CD4-positive, alpha-beta T cell treated with Interleukin-17A for 1 hour (primary cell): Measurements from ENCODE around the gene ALG14.
"Not testable (repeated sequence)": the region's sequence is repeated elsewhere in the genome, so short reads cannot be mapped to it uniquely, and the experiment has no call there.

Source experiments
- DNase-seq: peaks from one replicate; pipeline ENCODE4 v3.0.0-alpha.2; 2020

Gene ALG14

DNA sequence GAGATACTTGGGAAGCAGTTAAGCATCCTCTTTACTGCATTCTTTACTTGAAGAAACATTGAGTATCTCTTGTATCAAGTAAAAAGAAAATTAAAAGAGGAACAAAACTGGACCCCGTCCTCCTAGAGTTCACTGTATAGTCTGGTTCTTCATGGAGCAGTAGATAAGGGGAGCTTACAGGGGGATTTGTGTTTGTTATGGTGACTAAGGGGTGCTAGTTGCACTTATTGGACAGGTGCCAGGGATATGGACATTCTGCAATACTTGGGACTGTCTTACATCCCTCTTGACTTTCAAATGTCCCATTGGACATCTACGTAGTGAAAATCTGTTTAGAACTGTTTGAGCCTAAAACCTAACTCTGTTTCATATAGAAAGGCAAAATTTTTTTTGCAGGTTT lies 67.2 kb downstream of the ALG14 start:
- no peak for DNase-seq

DNA sequence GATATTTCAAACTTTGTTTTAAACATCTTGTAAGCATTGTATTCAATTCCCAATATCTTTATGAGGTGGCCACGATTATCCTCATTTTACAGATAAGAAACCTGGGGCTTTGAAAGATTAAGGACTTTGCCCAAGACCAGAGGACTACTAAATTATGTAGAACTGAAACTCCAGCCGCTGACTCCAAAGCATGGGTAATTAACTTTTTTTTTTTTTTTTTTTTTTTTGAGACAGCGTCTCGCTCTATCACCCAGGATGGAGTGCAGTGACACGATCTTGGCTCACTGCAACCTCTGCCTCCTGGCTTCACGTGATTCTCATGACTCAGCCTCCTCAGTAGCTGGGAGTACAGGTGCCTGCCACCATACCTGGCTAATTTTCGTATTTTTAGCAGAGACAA lies 68.7 kb downstream of the ALG14 start:
- DNase-seq = no peak

DNA sequence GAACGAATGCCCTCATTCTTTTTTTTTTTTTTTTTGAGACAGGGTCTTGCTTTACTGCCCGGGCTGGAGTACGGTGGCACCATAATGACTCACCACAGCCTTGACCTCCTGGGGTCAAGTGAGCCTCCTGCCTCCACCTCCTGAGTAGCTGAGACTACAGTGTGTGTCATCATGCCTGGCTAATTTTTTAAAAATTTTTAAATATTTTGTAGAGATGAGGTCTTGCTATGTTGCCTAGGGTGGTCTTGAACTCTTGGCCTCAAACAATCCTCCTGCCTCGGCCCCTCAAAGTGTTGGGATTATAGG lies 69.4 kb downstream of the ALG14 start:
- DNase-seq = no peak

DNA sequence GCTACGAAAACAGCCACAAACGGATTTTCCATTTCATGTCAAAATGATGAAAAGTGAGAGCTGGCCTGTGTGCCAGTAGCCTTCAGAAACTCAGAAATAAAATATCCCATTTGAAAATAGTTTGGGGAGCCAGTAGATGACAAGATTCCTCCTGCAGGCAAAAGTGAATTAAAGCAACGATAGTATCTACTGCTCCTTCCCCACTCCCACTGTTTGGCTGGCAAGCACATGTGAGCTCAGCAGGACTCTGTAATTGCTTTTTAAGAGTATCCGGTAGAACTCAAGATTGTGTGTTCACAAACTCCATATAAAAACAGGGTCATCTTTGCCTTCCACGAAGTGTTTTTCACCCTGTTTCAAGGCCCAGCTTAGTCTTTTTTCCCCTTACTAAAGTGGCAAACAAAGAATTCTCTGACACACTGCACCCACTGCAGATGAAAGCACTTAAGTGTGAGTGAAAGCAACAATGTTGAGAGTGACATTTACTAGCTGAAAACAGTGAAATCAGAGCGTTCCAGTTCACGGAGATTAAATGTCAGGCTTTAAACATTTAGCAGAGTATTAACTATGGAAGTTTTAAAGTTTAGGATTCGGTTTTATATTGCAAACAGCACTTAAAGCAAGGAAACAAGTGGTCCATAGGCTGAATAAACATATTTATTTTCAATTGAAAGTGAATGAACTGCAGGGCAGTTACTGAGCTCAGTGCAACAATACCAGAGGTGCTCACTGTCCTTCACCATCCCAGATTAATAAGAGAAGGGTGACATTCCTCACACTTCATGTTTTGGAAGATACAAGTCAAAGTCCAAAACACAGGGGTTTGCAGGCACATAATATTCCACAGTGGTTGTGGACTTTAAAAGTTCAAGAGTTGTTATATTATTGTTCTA lies 70.0 kb downstream of the ALG14 start:
- no peak for DNase-seq

DNA sequence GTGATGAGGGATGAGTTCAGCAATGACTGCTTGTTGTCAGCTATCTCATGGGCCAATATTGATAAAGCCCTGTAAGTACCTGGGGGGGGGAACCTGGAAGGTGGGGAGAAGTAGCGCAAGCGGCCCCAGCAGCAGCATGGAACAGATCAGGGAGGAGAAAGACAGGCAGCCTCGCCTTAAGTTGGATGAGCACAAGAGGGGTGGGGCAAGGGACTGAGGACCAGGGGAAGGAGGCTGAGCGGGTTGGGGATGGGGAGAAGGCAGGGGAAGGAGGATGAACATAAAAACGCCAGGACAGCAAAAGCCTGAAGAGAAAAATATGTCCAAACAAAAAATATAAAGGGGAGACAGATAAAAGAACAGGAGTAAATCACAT lies 70.6 kb downstream of the ALG14 start:
- DNase-seq = no peak

DNA sequence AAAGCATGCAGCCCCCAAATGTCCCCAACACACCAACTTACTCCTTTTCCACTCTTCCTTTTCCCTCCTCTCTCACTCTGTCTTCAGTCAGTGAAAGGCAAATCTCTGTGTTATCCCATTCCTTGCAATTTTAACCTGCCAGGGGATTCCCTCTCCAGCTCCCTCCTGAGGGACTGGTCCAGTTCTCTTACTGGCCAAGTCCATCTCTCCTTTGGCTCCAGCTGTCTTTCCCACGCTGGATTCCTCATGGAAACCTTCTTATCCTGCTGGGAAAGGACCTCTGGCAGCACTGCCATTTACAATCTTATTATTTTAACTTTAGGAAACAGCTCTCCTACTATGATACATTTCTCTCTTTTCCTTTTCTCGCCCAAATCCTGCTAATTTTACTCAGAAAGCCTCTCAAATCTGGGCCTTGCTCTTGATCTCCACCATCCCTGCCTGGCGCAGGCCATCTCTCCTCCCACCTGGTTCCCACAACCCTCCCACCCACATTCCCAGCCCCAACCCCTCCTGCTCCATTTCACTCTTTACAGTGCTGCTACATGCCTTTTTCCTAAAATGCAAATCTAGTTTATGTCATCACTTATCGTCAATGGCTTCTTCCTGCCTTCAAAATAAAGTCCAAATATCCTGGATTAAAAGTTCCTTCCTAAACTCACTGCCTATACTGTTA lies 73.2 kb downstream of the ALG14 start:
- DNase-seq = no peak

DNA sequence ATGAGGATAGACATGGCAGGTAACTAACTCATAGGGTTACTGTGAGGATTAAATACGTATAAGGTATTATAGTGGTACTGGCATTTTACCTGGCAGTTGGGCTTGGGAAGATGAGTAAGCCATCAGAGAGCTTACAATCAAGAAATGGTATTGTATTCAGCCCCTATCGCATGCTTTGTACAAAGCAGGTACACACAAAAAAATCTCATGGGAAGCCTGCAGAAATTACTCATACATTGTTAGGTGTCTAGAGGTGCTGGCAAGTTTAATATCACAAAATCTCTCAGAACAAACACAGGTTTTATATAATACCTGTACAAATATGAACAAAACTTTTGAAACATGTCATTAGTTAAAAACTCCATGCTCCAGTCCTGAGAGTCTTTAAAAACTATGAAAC lies 74.0 kb downstream of the ALG14 start:
- DNase-seq = no peak

DNA sequence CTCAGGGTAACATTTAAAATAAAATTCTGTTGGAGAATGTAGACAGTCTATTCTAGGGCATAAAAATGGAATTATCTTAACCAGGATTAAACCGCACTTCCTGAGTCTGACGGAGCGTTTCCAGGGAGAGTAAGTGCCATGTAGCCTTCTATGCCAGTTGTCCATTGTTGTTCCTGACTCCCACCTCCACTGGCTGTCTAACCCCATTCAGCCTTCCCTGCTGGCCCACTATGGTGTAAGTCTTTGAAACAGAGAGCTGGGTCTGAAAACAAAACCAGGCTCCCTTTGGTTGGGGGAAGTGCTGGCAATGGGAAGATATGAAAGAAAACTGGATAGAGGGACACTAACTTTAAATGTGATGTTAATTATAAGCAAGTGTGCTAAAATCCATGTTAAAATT lies 74.6 kb downstream of the ALG14 start:
- no peak for DNase-seq

DNA sequence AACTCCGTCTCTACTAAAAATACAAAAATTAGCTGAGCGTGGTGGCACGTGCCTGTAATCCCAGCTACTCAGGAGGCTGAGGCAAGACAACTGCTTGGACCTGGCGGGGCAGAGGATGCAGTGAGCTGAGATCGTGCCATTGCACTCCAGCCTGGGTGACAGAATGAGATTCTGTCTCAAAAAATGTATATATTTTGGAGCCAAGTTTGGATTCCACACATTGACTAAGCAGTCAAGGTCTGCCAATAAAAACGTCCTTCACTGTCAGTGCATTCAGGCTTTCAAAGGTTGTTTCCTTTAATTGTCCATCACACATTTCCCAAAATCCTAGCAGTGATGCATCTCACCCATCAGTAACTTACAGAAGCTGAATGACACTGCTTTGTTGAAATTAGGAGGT lies 77.2 kb downstream of the ALG14 start:
- not testable (repeated sequence) for DNase-seq

DNA sequence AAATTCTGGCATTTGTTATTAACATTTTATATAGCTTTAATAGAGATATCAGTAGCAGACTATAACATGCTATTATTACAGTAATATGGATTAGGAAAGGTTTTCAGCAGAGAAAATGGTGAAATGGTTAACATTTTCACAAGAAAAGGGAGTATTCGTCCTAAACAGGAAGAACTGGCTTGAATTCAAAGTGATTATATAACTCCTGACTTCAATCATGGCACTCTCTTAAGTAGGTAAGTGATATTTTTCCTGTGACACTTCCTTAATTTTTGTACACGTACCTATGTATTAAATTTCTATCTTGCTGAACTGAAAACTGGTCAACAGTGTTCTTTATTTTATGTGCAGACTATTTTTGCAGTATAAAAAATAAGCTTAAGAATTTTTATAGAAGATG lies 77.9 kb downstream of the ALG14 start:
- no peak for DNase-seq

DNA sequence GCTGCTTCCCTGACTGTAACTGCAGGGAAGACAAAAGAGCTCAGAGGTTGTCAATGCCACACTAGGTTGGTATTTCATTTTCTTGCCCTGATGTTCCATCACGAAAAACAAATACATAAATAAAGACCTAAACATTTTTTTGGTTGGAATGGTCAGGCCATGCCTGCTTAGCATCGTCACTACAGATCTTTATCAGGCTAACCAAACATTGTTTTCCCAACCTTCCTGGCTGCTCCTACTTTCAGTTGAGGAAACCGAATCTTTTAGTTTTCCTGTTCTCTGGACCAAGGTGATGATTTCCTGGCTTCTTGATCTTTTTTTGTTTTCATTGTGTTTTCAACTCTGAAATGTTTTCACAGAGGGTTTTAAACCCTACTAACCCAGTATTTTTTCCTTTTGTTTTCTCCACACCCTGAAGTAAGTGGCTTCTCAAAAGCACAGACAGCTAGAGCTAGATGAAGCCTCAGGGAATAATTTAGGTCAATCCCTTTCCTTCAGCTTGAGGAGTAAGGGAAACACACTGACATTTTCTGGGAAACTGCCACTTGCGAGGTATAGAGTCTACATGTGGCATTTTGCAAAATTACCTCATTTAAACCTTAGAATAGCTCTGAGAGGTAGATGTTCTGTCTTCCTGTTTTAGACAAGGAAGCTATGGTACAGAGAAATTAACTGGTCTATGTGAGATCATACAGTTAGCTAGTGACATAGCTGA lies 78.7 kb downstream of the ALG14 start:
- DNase-seq = no peak

DNA sequence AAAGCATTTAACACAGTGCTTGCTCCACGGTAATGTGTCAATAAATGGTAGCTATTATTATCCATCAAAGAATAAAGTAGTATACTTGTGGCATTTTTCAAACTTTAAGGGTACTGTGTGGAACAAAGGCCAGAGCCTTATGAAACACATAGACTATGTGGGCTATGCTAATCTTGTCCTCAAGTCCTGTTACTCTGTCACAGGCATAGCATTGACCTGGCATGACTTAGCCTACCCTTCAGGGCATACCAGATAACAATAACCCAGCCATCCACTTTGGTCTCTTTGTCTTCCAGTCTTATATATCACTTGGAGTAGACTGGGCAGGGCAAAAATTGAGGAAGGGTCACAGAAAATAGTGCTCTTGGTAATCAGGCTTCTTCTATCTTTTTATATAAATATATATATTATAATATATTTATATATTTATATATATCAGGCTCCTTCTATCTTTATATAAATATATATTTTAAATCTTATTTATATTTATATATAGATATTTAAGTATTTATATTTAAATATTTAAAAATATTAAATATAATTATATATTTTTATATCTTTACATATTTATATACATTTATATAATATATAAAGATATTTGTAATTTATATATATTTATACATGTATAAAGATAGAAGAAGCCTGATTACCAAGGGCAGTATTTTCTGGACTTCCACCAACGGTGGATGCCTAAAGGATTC lies 79.7 kb downstream of the ALG14 start:
- no peak for DNase-seq

DNA sequence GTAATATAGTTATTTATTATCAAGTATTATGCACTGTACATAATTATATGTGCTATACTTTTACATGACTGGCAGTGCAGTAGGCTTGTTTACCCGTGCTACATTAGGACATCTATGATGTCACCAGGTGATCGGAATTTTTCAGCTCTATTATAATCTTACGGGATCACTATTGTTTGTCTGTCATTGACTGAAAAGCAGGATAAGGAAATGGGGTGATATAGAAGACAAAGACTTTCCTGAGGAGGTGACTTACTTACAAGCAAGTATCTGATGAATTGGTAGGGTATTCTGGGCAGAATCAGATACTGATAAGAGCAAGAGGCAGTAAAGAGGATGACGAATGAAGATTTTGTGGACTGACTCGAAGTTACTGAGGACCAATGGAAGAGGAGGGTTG lies 80.6 kb downstream of the ALG14 start:
- no peak for DNase-seq

DNA sequence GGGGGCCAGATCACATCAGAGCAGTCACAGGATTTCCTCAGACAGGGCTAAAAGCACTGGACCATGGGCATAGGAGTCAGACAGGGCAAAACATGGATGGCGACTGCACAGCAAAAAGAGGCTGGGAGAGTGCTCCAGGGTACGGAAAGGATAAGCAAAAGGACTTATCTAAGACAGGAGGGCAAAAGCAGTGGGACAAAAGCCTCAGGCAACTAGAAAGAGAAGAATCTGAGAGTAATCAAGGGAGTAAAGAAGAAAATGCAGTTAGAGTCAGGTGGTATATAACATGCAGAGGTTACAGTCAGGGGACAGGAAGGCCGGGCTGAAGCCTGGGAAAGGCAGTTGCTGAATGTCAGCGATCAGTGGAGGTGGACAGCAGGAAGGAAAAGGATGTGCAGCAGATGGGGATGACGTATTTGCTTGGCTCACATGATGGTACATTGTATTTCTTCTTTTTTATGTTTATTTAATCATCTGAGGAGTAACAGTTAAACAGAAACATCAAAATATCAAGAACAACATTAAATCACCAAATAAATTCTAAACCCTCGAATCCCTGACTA lies 82.8 kb downstream of the ALG14 start:
- DNase-seq = no peak

DNA sequence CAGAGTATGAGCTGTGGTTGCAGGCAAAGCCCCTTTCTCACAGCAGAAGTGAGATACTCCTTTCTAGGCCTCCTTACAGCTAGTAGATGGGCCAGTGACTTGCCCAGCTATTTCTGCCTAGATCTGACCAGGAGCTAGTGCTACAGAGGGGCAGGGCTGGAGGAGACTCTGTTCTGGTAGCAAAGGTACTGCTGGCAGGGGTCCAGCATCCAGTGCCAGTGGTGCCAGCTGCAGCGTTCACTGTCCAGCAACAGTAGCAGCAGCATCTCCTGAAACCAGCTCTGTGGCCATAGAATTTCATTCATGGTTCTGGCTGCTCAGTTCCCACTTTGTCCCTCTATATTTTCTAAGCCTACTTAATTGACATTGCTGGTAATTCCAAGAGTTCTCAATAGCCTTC lies 83.4 kb downstream of the ALG14 start:
- no peak for DNase-seq

DNA sequence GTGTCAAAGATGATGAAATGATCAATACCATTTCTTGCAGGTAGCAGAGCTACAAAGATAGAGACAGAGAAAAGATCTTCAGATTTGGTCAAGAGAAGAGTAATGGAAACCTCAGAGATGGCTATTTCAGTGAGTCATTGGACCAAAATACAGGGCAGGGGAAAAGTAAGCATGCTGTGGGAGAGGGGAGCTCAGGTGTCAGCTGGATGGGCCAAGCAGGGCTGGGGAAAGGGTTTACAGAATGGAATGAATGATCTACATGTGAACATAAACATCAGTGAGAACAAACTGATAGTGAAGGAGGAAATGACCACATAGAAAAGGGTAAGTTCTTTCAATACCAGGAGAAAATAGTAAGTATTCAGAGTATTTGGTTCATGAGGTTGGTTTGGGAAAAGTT lies 84.4 kb downstream of the ALG14 start:
- DNase-seq = no peak

DNA sequence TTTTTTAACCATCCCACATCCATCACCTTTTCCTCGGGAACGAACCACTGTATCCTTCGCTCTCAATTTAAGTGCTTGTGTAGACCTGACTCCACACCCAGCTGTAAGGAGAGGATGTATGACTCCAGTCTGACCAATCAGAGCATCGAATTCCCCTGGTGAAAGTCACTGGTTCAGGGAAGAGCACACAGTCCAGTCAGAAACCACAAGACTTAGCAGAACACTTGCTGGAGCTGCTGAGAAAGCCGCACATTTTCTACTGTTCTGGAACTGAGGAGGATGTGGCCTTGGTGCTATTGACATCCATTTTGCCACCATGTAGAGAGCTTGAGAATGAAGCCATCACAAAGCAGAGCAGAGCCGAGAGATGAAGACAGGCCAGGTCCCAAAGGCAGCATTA lies 86.0 kb downstream of the ALG14 start:
- no peak for DNase-seq

DNA sequence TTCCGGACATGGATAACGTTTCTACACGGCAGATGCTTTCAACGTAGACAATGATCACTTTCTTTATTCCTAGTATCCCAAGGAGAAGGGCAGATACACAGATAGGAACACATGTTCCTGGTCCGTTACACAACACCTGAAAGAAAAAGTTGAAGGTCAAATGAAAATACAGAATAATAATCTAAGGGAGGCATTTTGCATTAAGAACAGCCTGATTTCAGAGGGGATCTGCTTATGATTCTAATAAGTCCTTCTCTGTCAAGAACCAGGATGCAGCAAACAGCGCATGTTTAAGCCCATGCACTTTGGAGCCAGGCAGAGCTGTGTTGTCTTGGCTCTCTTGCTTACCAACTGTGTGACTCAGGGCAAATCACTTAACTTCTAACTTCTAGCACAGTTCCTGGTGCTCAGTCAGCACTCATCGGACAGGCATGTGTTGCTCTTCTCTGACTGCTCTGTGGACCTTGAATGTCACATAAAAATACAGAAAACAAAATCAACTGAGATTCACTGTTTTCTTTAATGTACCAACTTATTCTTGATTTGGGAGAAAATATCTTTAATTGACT lies 89.5 kb downstream of the ALG14 start:
- DNase-seq = no peak

DNA sequence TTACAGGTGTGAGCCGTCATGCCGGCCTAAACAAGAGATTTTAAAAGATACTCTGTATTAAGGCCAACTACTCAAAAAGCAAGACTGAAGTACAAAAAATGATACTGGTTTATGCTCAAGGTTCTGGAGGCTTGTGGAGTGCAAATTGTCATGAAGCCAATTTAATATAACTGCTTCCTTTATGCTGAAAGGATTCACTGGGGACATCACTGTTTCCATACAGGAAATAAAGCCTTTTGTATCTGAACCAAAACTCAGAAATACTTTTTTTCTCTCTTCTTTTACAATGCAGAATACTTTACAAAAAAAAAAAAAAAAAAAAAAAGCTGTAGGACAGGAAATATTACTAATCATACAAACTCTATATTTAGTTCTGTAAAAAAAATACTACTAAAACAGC lies 90.4 kb downstream of the ALG14 start:
- no peak for DNase-seq

DNA sequence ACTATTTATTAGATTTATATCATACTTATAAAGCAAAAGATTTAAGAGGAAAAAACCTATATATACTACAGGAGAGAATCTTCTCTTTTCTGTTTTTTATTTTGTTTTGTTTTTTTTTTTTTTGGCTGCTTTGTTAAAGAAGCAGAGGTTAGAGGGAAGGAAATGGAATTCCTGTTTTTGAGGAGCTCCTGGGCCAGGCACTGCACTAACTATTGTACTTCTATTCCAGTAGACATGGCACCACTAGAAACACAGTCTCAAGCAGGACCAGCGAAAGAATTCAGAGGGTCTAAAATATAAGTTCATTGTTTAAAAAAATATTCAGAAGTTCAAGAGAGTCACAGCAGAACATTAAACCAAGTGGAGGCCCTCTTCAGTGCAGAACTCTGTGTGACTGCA lies 91.2 kb downstream of the ALG14 start:
- no peak for DNase-seq

DNA sequence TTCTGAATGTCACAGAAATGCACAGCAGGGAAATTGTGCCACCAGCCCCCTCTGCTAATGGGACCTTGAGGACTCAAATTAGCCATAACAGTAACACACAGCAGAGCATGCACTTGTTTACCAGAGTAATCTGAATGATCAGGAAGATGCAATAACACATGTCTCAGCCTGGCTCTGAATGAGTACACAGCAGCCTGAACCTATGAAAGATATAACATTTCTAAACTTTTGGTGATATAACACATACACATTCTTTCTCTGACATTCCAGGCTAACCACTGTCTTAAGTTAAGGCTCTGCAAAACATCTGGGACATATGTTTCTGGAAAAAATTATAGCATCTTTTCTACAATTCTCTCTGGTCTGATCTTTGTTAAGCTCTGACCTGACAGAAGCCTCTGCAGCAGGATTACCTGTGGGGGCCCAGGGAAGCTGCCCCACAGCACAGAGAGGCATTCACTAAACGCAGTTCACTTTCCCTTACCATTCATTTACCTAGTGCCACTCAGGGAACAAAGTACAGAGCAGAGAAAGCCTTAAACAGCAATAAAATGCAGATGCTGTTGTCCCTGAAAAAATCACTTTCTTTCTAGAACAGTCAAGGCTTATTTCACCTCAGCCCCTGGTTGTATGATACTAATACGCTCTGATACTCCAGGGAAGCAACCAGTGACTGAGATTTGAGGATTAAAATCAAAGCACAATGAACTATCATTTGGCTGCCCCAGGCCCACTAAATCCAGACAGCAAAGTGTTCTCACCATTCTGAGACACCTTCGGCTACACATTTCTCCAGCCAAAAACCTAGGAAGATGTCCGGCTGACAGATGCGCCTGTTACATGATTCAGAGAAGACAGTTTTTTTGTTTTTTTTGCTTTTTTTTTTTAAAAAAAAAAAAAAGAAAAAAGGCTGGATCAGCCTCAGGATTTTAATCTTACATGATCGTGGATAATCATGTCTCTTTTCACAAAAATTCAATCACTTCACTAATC lies 91.9 kb downstream of the ALG14 start:
- no peak for DNase-seq
